Bronchial epithelial cell (primary cell): ENCODE measurements around the gene TMEM168. TPM values are rescaled to one million over a fixed set of nuclear protein-coding genes. Genes with fewer than 3 reads are reported as not detected.

Experiments
- DNase-seq: peaks from one replicate; pipeline ENCODE4 v3.0.0-alpha.2; 2010; ENCODE audit warnings: low read depth
- FAIRE-seq: peaks from 2 replicates; lab custom pipeline; 2011; peaks lifted over from hg19 to GRCh38; lab: Jason Lieb, UNC
- H3K27me3 ChIP-seq: 2 replicates; pipeline ENCODE4 v1.5.1; 2011; ENCODE audit warnings: low read length; ENCODE audit not compliant: control insufficient read depth, insufficient read depth
- H3K36me3 ChIP-seq: 2 replicates; pipeline ENCODE4 v1.5.1; 2011; ENCODE audit warnings: low read length; ENCODE audit not compliant: control insufficient read depth, insufficient read depth
- H3K4me3 ChIP-seq: 2 replicates; pipeline ENCODE4 v1.5.1; 2011; ENCODE audit warnings: mild to moderate bottlenecking, low read depth, low read length, control low read depth
- CTCF ChIP-seq: IDR thresholded peaks from 2 replicates; pipeline ENCODE4 v1.5.1; 2011; ENCODE audit warnings: mild to moderate bottlenecking, moderate library complexity, low read length, control low read depth, inconsistent platforms; ENCODE audit not compliant: insufficient read depth, severe bottlenecking
- total RNA-seq: library from RNA; depleted of rRNA; stranded (reverse); fragments of >200 nt; gene quantifications from 2 replicates; pipeline ENCODE4 v1.2.1, GENCODE V29; 2014

TMEM168 gene
- total RNA-seq, 1 donor from 2014 or later = 40.3 TPM

DNA sequence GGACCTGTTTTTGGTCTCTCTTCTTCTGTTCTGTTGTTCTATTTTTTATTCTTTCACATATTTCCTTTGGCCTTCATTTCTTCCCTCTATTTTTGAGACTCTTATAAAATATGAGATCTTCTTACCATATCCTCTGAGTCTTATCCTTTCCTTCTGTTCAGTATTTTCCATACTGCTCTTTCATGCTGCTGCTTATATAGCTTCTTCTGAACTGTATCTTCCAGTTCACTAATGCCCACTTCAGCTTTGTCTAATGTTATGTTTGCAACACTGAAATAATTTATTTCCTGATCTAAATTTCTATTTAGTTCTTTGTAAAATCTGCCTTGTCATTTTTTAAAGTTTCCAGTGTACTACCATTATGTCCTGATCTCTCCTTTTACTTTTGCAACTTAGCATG, 12.8 kb downstream of the TMEM168 start:
- FAIRE-seq = no peak
- DNase-seq = no peak
- Histone ChIP-seq H3K27me3 (no peaks in the 10 kb centered on the region), H3K36me3 (peaks cover 1% of the 10 kb centered on the region), H3K4me3 (no peak overlapping the region)
- no peak for TF ChIP-seq CTCF

GRCh38 chr7:112771166-112771565, 19.0 kb downstream of the TMEM168 start:
- Histone ChIP-seq H3K4me3 (no peak overlapping the region), H3K36me3 (peaks cover 3% of the 10 kb centered on the region), H3K27me3 (no peaks in the 10 kb centered on the region)
- TF ChIP-seq CTCF = no peak
- DNase-seq = no peak
- no peak for FAIRE-seq

- peaks cover 3% of the 10 kb centered on the region for H3K36me3 ChIP-seq
- H3K4me3 ChIP-seq = no peak overlapping the region
- DNase-seq = peak; percentile 96
- no peak for FAIRE-seq
- no peak for TF ChIP-seq CTCF
- H3K27me3 ChIP-seq = no peaks in the 10 kb centered on the region
Observed at GRCh38 chr7:112770051-112770450, 20.1 kb downstream of the TMEM168 start.

GRCh38 chr7:112765105-112765504, 25.1 kb downstream of the TMEM168 start:
- no peak for TF ChIP-seq CTCF
- no peak overlapping the region for H3K4me3 ChIP-seq
- H3K27me3 ChIP-seq = no peaks in the 10 kb centered on the region
- DNase-seq (no peak), FAIRE-seq (no peak)
- peaks cover 3% of the 10 kb centered on the region for H3K36me3 ChIP-seq

DNA sequence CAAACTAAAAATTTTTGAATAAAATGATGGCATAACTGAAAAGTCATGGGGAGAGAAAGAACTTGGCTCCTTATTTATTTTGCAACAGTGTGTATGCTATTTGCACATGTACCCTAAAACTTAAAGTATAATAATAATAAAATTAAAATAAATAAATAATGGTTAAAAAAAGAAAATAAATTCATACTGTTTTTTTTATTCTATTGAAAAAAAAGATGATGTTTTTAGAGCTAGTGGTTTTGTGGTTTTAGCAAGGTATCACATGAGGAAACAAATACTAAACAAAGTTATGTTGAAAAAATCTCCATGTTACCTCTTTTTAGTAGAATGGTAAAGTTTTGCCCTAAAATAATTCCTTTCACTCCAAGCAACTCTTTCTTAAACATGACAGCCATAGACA, 26.2 kb downstream of the TMEM168 start:
- Histone ChIP-seq H3K27me3 (no peaks in the 10 kb centered on the region), H3K36me3 (peaks cover 3% of the 10 kb centered on the region), H3K4me3 (no peak overlapping the region)
- no peak for TF ChIP-seq CTCF
- DNase-seq (no peak), FAIRE-seq (no peak)

- no peaks in the 10 kb centered on the region for H3K27me3 ChIP-seq
- no peak for DNase-seq
- FAIRE-seq = no peak
- H3K4me3 ChIP-seq = no peak overlapping the region
- TF ChIP-seq CTCF = no peak
- H3K36me3 ChIP-seq = peaks cover 3% of the 10 kb centered on the region
Observed at GRCh38 chr7:112763298-112763697, 26.9 kb downstream of the TMEM168 start.
